Testis (tissue), 2 donors: ENCODE measurements around the gene C1QL2.

ENCODE experiments used
- CTCF ChIP-seq, 3 experiments: fragments of 450-650 bp in 2 of 3; fragments of 200-600 bp in 1 of 3; sonication (generic) in 1 of 3; IDR thresholded peaks; one replicate each; pipeline ENCODE4 v1.5.1; 2016 to 2019; ENCODE audit warnings: antibody characterized with exemption in 3 of 3, mild to moderate bottlenecking in 2 of 3, moderate library complexity in 1 of 3
- POLR2A ChIP-seq: fragments of 450-650 bp; IDR thresholded peaks from one replicate; pipeline ENCODE4 v1.6.1; 2017; ENCODE audit warnings: antibody characterized with exemption, mild to moderate bottlenecking, moderate library complexity

DNA sequence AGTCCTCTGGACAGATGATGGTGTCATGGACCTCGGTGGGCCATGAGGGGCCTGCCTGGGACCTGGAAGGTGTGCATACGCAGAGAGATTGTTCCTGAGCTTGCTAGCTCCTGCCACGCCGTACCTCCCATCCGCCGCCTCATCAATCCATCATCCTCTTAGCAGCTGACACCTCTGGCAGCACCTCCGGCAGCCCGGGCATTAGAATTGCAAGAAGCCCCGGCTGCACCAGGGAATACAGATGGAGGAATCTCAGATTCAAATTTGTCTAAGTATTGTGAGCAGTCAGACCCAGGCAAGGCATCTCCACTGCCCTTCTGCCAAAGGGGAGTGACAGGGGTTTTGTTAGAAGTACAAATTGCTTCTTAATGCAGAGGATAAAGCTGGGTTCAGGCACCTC, 4.5 kb downstream of the C1QL2 start:
- TF ChIP-seq CTCF (IDR thresholded peaks at IDR 0.05) (no peak), POLR2A (no peak)
